ENCODE results near the gene ATG4B. TPM values are rescaled to one million over a fixed set of nuclear protein-coding genes. Genes with fewer than 3 reads are reported as not detected.

Gene ATG4B
- total and polyA plus RNA-seq, 2 donors (not counting 3 experiments of a cell fraction or from before 2014, with no cell fraction given), result 83.6 to 113 TPM

DNA sequence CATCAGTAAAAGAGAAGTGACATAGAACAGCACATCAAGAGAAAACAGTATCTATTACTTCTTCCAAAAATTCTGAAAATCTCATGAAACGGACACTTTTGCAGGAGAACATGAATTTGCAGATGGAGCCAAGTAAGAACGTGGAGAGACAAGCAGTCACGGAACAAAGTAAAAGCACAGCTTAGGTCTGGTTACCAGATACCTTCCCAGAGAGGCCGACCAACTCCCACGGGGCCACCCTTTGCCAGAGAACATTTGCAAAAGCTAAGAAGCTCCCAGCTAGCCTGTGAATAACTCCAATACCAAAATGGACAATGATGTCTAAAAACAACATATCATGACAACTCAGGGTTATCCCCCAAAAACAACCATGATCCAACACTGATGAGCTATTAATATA lies 39.4 kb upstream of the ATG4B start:
- peaks cover 8% of the 10 kb centered on the region for H3K4me1 ChIP-seq (ENCODE audit: control insufficient read depth, extremely low read depth, insufficient read depth, low read length)
- no peaks in the 10 kb centered on the region for H3K9me1 ChIP-seq (replicated peaks; ENCODE audit: control insufficient read depth, extremely low read depth, insufficient read depth, low read length)
- H3K27me3 ChIP-seq (ENCODE audit: control insufficient read depth in 2 of 2, insufficient read depth in 2 of 2, low read length in 2 of 2), result no peaks in the 10 kb centered on the region
- TF ChIP-seq, protein P1, sequence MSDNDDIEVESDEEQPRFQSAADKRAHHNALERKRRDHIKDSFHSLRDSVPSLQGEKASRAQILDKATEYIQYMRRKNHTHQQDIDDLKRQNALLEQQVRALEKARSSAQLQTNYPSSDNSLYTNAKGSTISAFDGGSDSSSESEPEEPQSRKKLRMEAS (IDR thresholded peaks at IDR 0.05; ENCODE audit: insufficient read depth, insufficient read length), result no peak
- no peak for TF ChIP-seq EZH2 (IDR thresholded peaks at IDR 0.05; ENCODE audit: borderline replicate concordance, low read depth, low read length, severe bottlenecking)
- intact Hi-C loops (cut with micrococcal nuclease), result no loop called here
- no peak overlapping the region for H3K27ac ChIP-seq (ENCODE audit: insufficient read depth, low read depth, low read length)
- ChIA-PET POLR2A (no interaction called here), CTCF (interaction anchor here (0.9 to 1.5 kb wide), 5 partner anchors 18 to 520 kb away, joined by 3 to 4 read pairs (median 3); no protein-coding TSS in a partner anchor)
- peaks cover 5 to 15% of the 10 kb centered on the region in 2 experiments for H3K36me3 ChIP-seq (ENCODE audit: control insufficient read depth in 2 of 2, extremely low read depth in 1 of 2, insufficient read depth in 2 of 2, low read length in 2 of 2)
- no peak overlapping the region for H3K9ac ChIP-seq (replicated peaks; ENCODE audit: extremely low read depth, insufficient read depth, low read length)
- H3K79me2 ChIP-seq (ENCODE audit: control insufficient read depth, insufficient read depth, low read length), result no peaks in the 10 kb centered on the region
- DNase-seq (ENCODE audit: low read depth, low spot score), result no peak
- dilution Hi-C loops (cut with MboI; ENCODE audit: extremely low pct_ligation_motif_present, low sequenced_read_pairs), result no loop called here
- no peak overlapping the region for H2AFZ ChIP-seq (ENCODE audit: low read depth, low read length)
- H3K4me3 ChIP-seq (replicated peaks in 1 of 3; ENCODE audit: insufficient read depth in 1 of 3, low read depth in 1 of 3, low read length in 3 of 3), result no peak overlapping the region
- BruUV-seq (replicated peaks), result no TSS peak
- FAIRE-seq, result no peak
- no peak overlapping the region for H3K4me2 ChIP-seq (ENCODE audit: insufficient read depth, low read length)
- no peaks in the 10 kb centered on the region for H4K20me1 ChIP-seq (replicated peaks; ENCODE audit: control insufficient read depth, extremely low read depth, insufficient read depth, low read length)
- H3K9me3 ChIP-seq (replicated peaks; ENCODE audit: control insufficient read depth, insufficient read depth, low read length), result no peaks in the 10 kb centered on the region

- Histone ChIP-seq H3K9me1 (replicated peaks; ENCODE audit: control insufficient read depth, extremely low read depth, insufficient read depth, low read length) (no peaks in the 10 kb centered on the region), H2AFZ (ENCODE audit: low read depth, low read length) (no peak overlapping the region), H3K79me2 (ENCODE audit: control insufficient read depth, insufficient read depth, low read length) (no peaks in the 10 kb centered on the region), H3K4me1 (ENCODE audit: control insufficient read depth, extremely low read depth, insufficient read depth, low read length) (peaks cover 8% of the 10 kb centered on the region), H3K9ac (replicated peaks; ENCODE audit: extremely low read depth, insufficient read depth, low read length) (no peak overlapping the region), H3K4me3 (replicated peaks in 1 of 3; ENCODE audit: insufficient read depth in 1 of 3, low read depth in 1 of 3, low read length in 3 of 3) (no peak overlapping the region), H3K9me3 (replicated peaks; ENCODE audit: control insufficient read depth, insufficient read depth, low read length) (no peaks in the 10 kb centered on the region), H3K27ac (ENCODE audit: insufficient read depth, low read depth, low read length) (no peak overlapping the region), H4K20me1 (replicated peaks; ENCODE audit: control insufficient read depth, extremely low read depth, insufficient read depth, low read length) (no peaks in the 10 kb centered on the region), H3K4me2 (ENCODE audit: insufficient read depth, low read length) (no peak overlapping the region), H3K36me3 (ENCODE audit: control insufficient read depth in 2 of 2, extremely low read depth in 1 of 2, insufficient read depth in 2 of 2, low read length in 2 of 2) (peaks cover 5 to 15% of the 10 kb centered on the region in 2 experiments), H3K27me3 (ENCODE audit: control insufficient read depth in 2 of 2, insufficient read depth in 2 of 2, low read length in 2 of 2) (no peaks in the 10 kb centered on the region)
- ChIA-PET POLR2A (no interaction called here), CTCF (interaction anchor here (0.9 to 1.5 kb wide), 5 partner anchors 18 to 520 kb away, joined by 3 to 4 read pairs (median 3); no protein-coding TSS in a partner anchor)
- intact Hi-C loops (cut with micrococcal nuclease), result no loop called here
- DNase-seq (ENCODE audit: low read depth, low spot score) (no peak), FAIRE-seq (no peak)
- dilution Hi-C loops (cut with MboI; ENCODE audit: extremely low pct_ligation_motif_present, low sequenced_read_pairs), result no loop called here
- BruUV-seq (replicated peaks), result no TSS peak
- TF ChIP-seq MYC (IDR thresholded peaks at IDR 0.05; ENCODE audit: low read depth, low read length), result no peak
- TF ChIP-seq FOS (IDR thresholded peaks at IDR 0.05; ENCODE audit: borderline replicate concordance, insufficient read depth, low read length), result no peak
- no peak for TF ChIP-seq JUN (IDR thresholded peaks at IDR 0.05; ENCODE audit: borderline replicate concordance, insufficient read depth, insufficient read length, low read depth)
- no peak for TF ChIP-seq EZH2 (IDR thresholded peaks at IDR 0.05; ENCODE audit: borderline replicate concordance, low read depth, low read length, severe bottlenecking)
- TF ChIP-seq, protein P1 (IDR thresholded peaks at IDR 0.05; ENCODE audit: insufficient read depth, insufficient read length), result no peak
- no peak for TF ChIP-seq POLR2AphosphoS5 (IDR thresholded peaks at IDR 0.05; ENCODE audit: insufficient read depth, low read depth, low read length)
- no peak for TF ChIP-seq CTCF (IDR thresholded peaks at IDR 0.05; ENCODE audit: extremely low read depth in 1 of 2, insufficient read depth in 1 of 2, low read depth in 1 of 2, low read length in 2 of 2)
- no peak for TF ChIP-seq POLR2A (IDR thresholded peaks at IDR 0.05; ENCODE audit: low read depth, low read length)
- TF ChIP-seq GATA2 (IDR thresholded peaks at IDR 0.05; ENCODE audit: insufficient read depth, insufficient read length, low read depth, low read length), result no peak
Measured at GRCh38 chr2:241598487-241598886, 39.0 kb upstream of the ATG4B start.
